Transverse colon (tissue), 4 donors: ENCODE results near the gene PTPRD. TPM values are rescaled to one million over a fixed set of nuclear protein-coding genes. Genes with fewer than 3 reads are reported as not detected.

Experiments
- DNase-seq: peaks from one replicate; pipeline ENCODE4 v3.0.0-alpha.2; 2019
- H3K27ac ChIP-seq, 4 donors: fragments of 200-600 bp; sonication (generic); 2 replicates each; pipeline ENCODE4 v1.5.1; 2016 to 2018; ENCODE audit warnings: inconsistent platforms in 4 of 4
- H3K27me3 ChIP-seq: fragments of 200-600 bp; sonication (generic); 2 replicates; pipeline ENCODE4 v1.5.1; 2017; ENCODE audit warnings: inconsistent platforms
- H3K36me3 ChIP-seq, 4 donors: fragments of 200-600 bp; sonication (generic); 2 replicates each; pipeline ENCODE4 v1.5.1; 2017 to 2019; ENCODE audit warnings: inconsistent platforms in 4 of 4
- H3K4me1 ChIP-seq, 4 donors: fragments of 200-600 bp; sonication (generic); 2 replicates each; pipeline ENCODE4 v1.5.1; 2017 to 2020; ENCODE audit warnings: inconsistent platforms in 4 of 4
- H3K4me3 ChIP-seq, 4 donors: fragments of 200-600 bp; sonication (generic); 1 replicate in 1 of 4; 2 replicates in 3 of 4; pipeline versions ENCODE4 v1.5.1 to v1.6.1; 2017 to 2019; ENCODE audit warnings: inconsistent platforms in 4 of 4
- H3K9me3 ChIP-seq, 2 donors: fragments of 200-600 bp; sonication (generic); 2 replicates each; pipeline ENCODE4 v1.5.1; 2017 to 2019; ENCODE audit warnings: inconsistent platforms in 2 of 2
- EP300 ChIP-seq: sonication (generic); formaldehyde crosslinking; IDR thresholded peaks from one replicate; pipeline ENCODE4 v1.6.1; 2017; ENCODE audit warnings: antibody characterized with exemption, low read depth
- POLR2A ChIP-seq: fragments of 450-650 bp; IDR thresholded peaks from one replicate; pipeline ENCODE4 v1.6.1; 2016; ENCODE audit warnings: antibody characterized with exemption, mild to moderate bottlenecking, moderate library complexity
- POLR2AphosphoS5 ChIP-seq, 3 donors: sonication (generic); formaldehyde crosslinking; IDR thresholded peaks; one replicate each; pipeline ENCODE4 v1.6.1; 2016; ENCODE audit warnings: antibody characterized with exemption in 3 of 3
- WGBS, 2 donors: methylation state at CpG; one replicate each; pipeline ENCODE4 v1.1.5; 2018; ENCODE audit warnings: low coverage in 1 of 2; 5-methylcytosine and 5-hydroxymethylcytosine counted together
- in situ Hi-C, 4 donors: fragments of 200-750 bp; cut with MboI; loops; one replicate each; pipeline versions ENCODE4 v1.15.0 to v1.15.1; 2017; ENCODE audit warnings: low sequenced_read_pairs in 3 of 4, low pct_ligation_motif_present in 1 of 4, low pct_unique_long_range_greater_than_20kb in 1 of 4
- intact Hi-C: fragments of 100-400 bp; cut with DNase I; formaldehyde crosslinking; loops from one replicate; pipeline ENCODE4 v1.15.1; 2023; ENCODE audit warnings: low total_unique reads
- total RNA-seq, 4 donors: library from RNA; depleted of rRNA; stranded (reverse); fragments of >200 nt; gene quantifications; one replicate each; pipeline ENCODE4 v1.1.0, GENCODE V29; 2016
- TF ChIP-seq, protein P1 (sequence below), 5 experiments: fragments of 200-600 bp in 3 of 5; fragments of 450-650 bp in 2 of 5; sonication (generic) in 3 of 5; IDR thresholded peaks; 1 replicate in 2 of 5; 2 replicates in 3 of 5; pipeline ENCODE4 v1.5.1; 2016 to 2017; ENCODE audit warnings: antibody characterized with exemption in 5 of 5, inconsistent platforms in 3 of 5, mild to moderate bottlenecking in 2 of 5, moderate library complexity in 1 of 5

PTPRD gene
- total RNA-seq, 4 donors from 2014 or later = 43.0 to 115 (median 79.1) TPM

- in situ Hi-C loops = loop anchor here in 1 of 4 donors (25.0 kb wide), 1 partner anchor 1326 kb away; no protein-coding TSS in a partner anchor
- intact Hi-C loops = no loop called here
Observed at GRCh38 chr9:8888591-8888990, 1724.2 kb downstream of the PTPRD start.

DNA sequence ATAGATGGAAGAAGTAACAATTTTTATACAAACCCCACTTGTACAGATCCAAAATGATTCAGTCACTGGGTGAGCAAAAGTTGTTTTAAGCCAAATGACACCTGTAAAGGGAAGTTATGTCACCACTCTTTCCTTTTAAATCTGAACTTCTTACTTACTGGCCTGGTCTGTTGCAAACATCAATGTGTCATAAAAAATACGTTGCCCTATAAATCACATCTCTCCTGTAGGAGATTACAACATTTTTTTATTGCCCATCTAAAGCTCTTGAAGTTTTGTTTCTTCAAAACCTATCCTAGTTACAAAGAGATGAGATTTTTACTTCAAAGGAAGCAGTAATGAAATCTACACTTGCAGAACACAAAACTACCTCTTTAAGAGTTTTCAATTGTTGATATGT, 1725.4 kb downstream of the PTPRD start:
- H3K9me3 ChIP-seq = no peaks in the 10 kb centered on the region
- in situ Hi-C loops = loop anchor here in 1 of 4 donors (25.0 kb wide), 1 partner anchor 1325 kb away; no protein-coding TSS in a partner anchor
- TF ChIP-seq EP300 = no peak
- no peak for TF ChIP-seq POLR2AphosphoS5 (IDR thresholded peaks at IDR 0.05)
- no peak for TF ChIP-seq POLR2A
- TF ChIP-seq, protein P1, sequence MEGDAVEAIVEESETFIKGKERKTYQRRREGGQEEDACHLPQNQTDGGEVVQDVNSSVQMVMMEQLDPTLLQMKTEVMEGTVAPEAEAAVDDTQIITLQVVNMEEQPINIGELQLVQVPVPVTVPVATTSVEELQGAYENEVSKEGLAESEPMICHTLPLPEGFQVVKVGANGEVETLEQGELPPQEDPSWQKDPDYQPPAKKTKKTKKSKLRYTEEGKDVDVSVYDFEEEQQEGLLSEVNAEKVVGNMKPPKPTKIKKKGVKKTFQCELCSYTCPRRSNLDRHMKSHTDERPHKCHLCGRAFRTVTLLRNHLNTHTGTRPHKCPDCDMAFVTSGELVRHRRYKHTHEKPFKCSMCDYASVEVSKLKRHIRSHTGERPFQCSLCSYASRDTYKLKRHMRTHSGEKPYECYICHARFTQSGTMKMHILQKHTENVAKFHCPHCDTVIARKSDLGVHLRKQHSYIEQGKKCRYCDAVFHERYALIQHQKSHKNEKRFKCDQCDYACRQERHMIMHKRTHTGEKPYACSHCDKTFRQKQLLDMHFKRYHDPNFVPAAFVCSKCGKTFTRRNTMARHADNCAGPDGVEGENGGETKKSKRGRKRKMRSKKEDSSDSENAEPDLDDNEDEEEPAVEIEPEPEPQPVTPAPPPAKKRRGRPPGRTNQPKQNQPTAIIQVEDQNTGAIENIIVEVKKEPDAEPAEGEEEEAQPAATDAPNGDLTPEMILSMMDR (IDR thresholded peaks at IDR 0.05) = no peak
- WGBS, 2 donors = 14 to 40% methylated on average over 1 of the region's 1 CpG
- H3K36me3 ChIP-seq = no peaks in the 10 kb centered on the region
- no peak for DNase-seq
- H3K4me1 ChIP-seq = peaks cover 0 to 22% (median 8%) of the 10 kb centered on the region in 4 donors
- peak overlapping the region in 2 of 4 donors; percentile 18 to 23 for H3K27ac ChIP-seq
- no peak overlapping the region for H3K4me3 ChIP-seq
- no peaks in the 10 kb centered on the region for H3K27me3 ChIP-seq
- intact Hi-C loops = no loop called here

More at GRCh38 chr9:8888591-8888990, 1724.2 kb downstream of the PTPRD start:
- no peaks in the 10 kb centered on the region for H3K9me3 ChIP-seq
- DNase-seq = no peak
- H3K27me3 ChIP-seq = no peaks in the 10 kb centered on the region
- H3K4me1 ChIP-seq = peaks cover 0 to 20% (median 4%) of the 10 kb centered on the region in 4 donors
- WGBS, 2 donors = 46 to 67% methylated on average over 1 of the region's 1 CpG
- H3K27ac ChIP-seq = no peak overlapping the region
- H3K36me3 ChIP-seq = no peaks in the 10 kb centered on the region
- TF ChIP-seq, protein P1 (IDR thresholded peaks at IDR 0.05) = no peak
- TF ChIP-seq POLR2AphosphoS5 (IDR thresholded peaks at IDR 0.05) = no peak
- no peak for TF ChIP-seq EP300
- TF ChIP-seq POLR2A = no peak
- no peak overlapping the region for H3K4me3 ChIP-seq

DNA sequence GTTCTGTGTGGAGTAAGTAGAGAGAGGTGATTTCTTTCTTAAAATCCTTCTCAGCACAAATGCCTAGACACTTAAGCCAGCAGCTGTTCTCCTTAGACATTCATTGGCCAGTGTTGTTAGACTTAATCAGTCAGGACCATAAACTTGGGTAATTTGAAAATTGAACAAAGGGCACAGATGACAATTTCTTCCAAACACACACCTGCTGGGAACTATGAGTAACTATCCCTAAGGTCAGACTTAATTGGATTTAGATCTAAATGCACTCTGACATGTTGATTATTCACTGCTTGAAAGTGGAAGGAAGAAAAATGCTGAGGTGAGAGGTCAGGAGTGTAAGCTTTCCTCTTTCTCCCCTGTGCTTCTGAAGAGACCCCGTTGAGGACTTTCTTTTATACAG, 1729.5 kb downstream of the PTPRD start:
- Histone ChIP-seq H3K9me3 (no peaks in the 10 kb centered on the region), H3K27me3 (no peaks in the 10 kb centered on the region), H3K36me3 (no peaks in the 10 kb centered on the region), H3K27ac (peak overlapping the region in 3 of 4 donors; percentile 41 to 46 (median 43)), H3K4me3 (no peak overlapping the region), H3K4me1 (peaks cover 3 to 38% (median 12%) of the 10 kb centered on the region in 4 donors)
- in situ Hi-C loops = loop anchor here in 1 of 4 donors (25.0 kb wide), 1 partner anchor 1321 kb away; no protein-coding TSS in a partner anchor
- WGBS, 2 donors = 14 to 19% methylated on average over 1 of the region's 1 CpG
- no peak for DNase-seq
- TF ChIP-seq POLR2AphosphoS5 (IDR thresholded peaks at IDR 0.05) (peak in 1 of 3 donors; percentile 32), EP300 (no peak)
- intact Hi-C loops = no loop called here

DNA sequence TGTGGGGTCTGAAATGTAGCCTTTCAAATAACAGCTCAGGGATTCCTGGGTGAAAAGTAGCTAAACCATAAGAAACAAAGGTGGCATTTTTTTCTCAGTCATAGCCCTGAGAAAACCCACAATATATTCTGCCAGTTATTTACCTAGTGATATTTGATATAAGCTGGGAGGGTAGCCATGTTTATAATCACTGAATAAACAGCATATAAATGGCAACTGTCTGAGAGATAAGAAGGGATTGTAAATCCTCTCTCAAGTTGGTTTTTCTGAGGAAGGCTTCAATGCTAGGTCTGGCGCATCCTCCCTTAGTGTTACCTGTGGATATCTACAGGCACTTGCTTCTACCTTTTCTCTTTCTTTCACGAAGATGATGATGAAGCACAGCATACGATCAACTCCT, 1732.7 kb downstream of the PTPRD start:
- peak in 1 of 3 donors; percentile 12 for TF ChIP-seq POLR2AphosphoS5 (IDR thresholded peaks at IDR 0.05)
- TF ChIP-seq, protein P1 (IDR thresholded peaks at IDR 0.05) = no peak
- no peak for TF ChIP-seq EP300
- intact Hi-C loops (no loop called here), in situ Hi-C loops (loop anchor here in 1 of 4 donors (25.0 kb wide), 1 partner anchor 1318 kb away; no protein-coding TSS in a partner anchor)
- 42 to 66% methylated on average over 3 of the region's 3 CpGs for WGBS, 2 donors
- Histone ChIP-seq H3K27ac (peak overlapping the region in 3 of 4 donors; percentile 32 to 59 (median 39)), H3K4me3 (no peak overlapping the region), H3K9me3 (no peaks in the 10 kb centered on the region), H3K27me3 (no peaks in the 10 kb centered on the region), H3K4me1 (peaks cover 3 to 32% (median 11%) of the 10 kb centered on the region in 4 donors), H3K36me3 (no peaks in the 10 kb centered on the region)
- no peak for DNase-seq
